ENCODE results near the gene BPI.
"Not testable (repeated sequence)": the region's sequence is repeated elsewhere in the genome, so short reads cannot be mapped to it uniquely, and the experiment has no call there.

The BPI gene

DNA sequence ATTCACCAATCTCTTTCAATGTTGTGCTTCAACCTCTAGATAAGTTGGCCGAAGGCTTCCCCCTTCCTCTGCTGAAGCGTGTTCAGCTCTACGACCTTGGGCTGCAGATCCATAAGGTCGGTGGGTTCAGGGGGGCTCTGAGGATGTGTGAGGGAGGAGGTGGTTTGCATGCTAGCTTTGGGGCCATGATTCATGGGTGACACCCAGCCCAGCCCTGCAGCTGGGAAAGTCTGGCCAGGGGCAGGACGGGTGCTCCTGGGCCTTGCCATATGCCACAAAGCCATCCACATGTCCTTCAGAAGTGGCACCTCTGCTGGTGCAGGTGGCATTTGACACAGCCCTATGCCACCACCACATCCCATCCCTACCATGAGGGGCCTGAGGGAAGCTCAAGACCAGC, 69.9 kb downstream of the BPI start:
- no peak for DNase-seq

DNA sequence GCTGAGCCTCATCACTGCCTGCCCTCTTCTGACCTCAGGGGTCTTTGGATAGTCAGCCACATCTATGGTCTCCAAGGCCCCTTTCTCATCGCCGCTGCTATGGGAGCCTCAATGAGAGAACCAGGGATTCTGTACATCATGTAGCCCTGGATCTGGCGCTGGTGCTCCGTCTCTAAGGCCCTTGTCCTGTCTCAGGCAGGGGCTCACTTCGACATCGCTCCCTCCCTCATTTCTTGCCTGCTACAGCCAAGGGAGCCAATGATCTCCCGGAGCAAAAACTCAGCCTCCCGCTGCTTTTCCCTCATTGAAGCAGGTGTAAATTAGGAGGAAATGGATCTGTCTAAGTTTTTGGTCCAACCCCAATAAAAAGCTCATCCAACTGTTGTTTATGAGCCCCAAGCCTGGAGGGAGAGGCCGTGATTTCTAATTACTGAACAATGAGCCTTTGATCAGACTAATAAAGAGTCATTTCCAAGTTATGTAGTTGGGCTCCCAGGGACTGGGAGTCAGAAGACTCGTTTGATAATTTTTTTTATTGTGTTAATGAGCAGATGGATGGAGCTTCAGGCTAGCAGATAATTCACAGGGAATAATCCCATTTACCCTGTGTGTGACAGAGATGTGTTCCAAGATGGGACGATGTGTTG, 73.2 kb downstream of the BPI start:
- no peak for DNase-seq

DNA sequence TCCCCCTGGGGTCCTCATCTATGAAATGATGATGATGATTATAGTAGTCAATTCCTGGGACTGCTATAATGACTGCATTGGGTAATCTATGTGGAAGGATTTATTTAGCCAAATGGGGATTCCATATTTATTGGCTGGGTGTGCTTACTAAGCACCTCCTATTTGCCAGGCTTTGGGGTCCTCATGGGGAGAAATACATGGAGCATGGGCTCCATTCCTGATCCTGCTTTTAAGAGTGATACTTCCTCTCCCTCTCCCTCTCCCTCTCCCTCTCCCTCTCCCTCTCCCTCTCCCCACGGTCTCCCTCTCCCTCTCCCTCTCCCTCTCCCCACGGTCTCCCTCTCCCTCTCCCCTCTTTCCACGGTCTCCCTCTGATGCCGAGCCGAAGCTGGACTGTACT, 73.9 kb downstream of the BPI start:
- not testable (repeated sequence) for DNase-seq

DNA sequence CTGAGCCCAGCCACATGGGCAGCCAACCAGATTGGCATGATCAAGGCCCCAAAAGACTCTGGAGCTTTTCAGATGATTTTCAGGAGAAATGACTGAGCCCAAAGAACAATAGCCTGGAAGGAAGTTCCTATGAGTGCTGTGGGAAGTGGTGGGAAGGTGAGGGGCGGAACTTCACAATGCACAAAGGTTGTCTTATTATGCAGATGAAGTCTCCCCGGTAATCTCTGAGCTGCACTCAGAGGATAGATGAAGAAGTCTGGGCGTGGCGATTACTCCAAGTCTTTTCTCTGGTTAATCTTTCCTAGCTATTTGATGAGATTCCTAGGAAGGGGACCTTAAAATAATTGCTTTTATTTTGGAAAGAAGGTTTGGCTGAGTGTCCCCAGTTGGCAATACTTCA, 79.2 kb downstream of the BPI start:
- DNase-seq = no peak

DNA sequence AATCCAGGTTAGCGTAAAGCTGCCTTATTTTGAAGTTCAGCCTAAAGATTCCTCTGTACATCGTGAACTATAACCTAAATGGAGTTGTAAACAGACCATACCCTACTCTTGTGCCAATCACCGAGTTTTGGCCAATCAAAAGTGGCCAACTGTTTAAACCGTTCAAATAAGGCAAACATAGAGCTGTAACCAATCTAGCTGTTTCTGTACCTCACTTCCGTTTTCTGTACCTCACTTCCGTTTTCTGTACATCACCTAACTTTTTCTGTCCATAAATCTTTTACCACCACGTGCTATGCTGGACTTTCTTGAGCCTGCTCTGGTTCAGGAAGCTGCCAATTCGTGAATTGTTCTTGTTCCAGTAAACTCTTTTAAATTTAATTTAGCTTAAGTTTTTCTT, 82.0 kb downstream of the BPI start:
- no peak for DNase-seq

DNA sequence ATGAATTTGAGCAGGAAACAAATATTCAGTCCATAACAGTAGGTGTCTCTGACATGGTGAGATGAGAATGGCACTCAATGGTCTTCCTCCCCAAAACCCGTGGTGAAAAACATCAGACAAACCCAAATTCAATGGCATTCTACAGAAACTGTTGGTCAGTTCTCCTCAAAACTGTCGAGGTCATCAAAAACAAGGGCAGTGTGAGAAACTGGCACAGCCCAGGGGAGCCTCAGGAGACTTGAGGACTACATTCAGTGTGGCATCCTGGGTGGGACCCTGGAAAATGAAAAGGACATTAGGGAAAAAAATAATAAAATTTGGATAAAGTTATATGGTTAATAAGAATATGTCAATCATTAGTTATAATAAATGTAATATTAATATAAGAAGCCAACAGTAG, 82.9 kb downstream of the BPI start:
- DNase-seq = no peak

All from cortex of kidney (tissue), 1 donor.